ENCODE results near the gene PTCHD4.

Gene PTCHD4

GRCh38 chr6:48071833-48072232 is 39.2 kb downstream of the PTCHD4 start:
- no peak overlapping the region for H3K4me3 ChIP-seq (ENCODE audit: low read length)
- H3K9ac ChIP-seq (ENCODE audit: low read length), result no peak overlapping the region
- H3K4me1 ChIP-seq (ENCODE audit: control insufficient read depth, low read depth, low read length), result peaks cover 18% of the 10 kb centered on the region
- H3K27me3 ChIP-seq (ENCODE audit: control insufficient read depth, insufficient read depth, low read length), result peaks cover 40% of the 10 kb centered on the region
- H3K36me3 ChIP-seq (ENCODE audit: control insufficient read depth, low read depth, low read length), result no peaks in the 10 kb centered on the region
- no peaks in the 10 kb centered on the region for H3K9me3 ChIP-seq (ENCODE audit: control insufficient read depth, low read depth, low read length)
- no peak overlapping the region for H3K27ac ChIP-seq (ENCODE audit: low read length)

DNA sequence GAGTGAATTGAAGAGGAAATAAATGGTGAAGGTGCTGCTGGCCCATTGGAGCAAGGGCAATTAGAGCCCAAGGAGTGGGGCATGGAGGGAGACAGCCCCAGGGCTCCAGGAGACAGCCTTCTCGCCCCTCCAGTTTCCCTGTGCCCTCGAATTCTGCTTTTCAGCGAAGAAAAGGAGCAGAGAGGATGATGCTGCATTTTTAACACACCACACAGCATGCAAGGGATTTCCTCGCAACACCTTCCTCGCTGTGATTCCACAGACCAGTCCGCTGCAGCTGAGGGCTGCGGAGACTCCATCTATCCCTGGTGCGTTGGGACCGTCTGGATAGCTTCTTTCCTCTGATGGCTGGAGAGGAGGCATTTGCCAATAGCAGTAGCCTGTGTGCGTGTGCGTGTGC is 41.7 kb downstream of the PTCHD4 start:
- Histone ChIP-seq H3K9ac (ENCODE audit: low read length) (no peak overlapping the region), H3K4me3 (ENCODE audit: low read length) (peak overlapping the region; percentile 50), H3K36me3 (ENCODE audit: control insufficient read depth, low read depth, low read length) (no peaks in the 10 kb centered on the region), H3K4me1 (ENCODE audit: control insufficient read depth, low read depth, low read length) (peaks cover 18% of the 10 kb centered on the region), H3K27ac (ENCODE audit: low read length) (no peak overlapping the region), H3K27me3 (ENCODE audit: control insufficient read depth, insufficient read depth, low read length) (peaks cover 43% of the 10 kb centered on the region), H3K9me3 (ENCODE audit: control insufficient read depth, low read depth, low read length) (no peaks in the 10 kb centered on the region)

GRCh38 chr6:48068278-48069251 is 42.4 kb downstream of the PTCHD4 start:
- H3K4me3 ChIP-seq (ENCODE audit: low read length), result peak overlapping the region; percentile 50
- no peaks in the 10 kb centered on the region for H3K36me3 ChIP-seq (ENCODE audit: control insufficient read depth, low read depth, low read length)
- no peak overlapping the region for H3K9ac ChIP-seq (ENCODE audit: low read length)
- peaks cover 43% of the 10 kb centered on the region for H3K27me3 ChIP-seq (ENCODE audit: control insufficient read depth, insufficient read depth, low read length)
- H3K4me1 ChIP-seq (ENCODE audit: control insufficient read depth, low read depth, low read length), result peaks cover 11% of the 10 kb centered on the region
- H3K9me3 ChIP-seq (ENCODE audit: control insufficient read depth, low read depth, low read length), result no peaks in the 10 kb centered on the region
- no peak overlapping the region for H3K27ac ChIP-seq (ENCODE audit: low read length)

DNA sequence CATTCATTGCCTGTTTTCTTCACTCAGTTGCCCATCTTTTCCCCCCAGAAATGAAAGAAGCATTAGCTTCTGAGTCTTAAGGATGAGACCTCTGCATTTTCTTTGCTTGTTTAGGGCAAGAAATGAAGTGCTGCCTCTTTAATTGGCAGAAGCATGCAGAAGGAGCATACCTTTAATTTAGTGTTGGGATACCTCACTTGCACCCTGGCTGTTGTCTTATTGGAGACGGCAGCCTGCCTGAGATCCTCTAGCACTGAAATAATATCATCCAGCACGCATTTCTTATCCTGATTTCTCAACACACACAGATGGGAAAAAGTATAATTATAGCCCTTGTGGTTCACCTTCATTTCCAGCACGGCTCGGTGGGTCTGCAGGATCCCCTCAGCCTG is 43.1 kb downstream of the PTCHD4 start:
- H3K4me1 ChIP-seq (ENCODE audit: control insufficient read depth, low read depth, low read length), result peaks cover 8% of the 10 kb centered on the region
- no peak overlapping the region for H3K9ac ChIP-seq (ENCODE audit: low read length)
- no peak overlapping the region for H3K27ac ChIP-seq (ENCODE audit: low read length)
- no peaks in the 10 kb centered on the region for H3K36me3 ChIP-seq (ENCODE audit: control insufficient read depth, low read depth, low read length)
- peak overlapping the region; percentile 50 for H3K4me3 ChIP-seq (ENCODE audit: low read length)
- H3K27me3 ChIP-seq (ENCODE audit: control insufficient read depth, insufficient read depth, low read length), result peaks cover 45% of the 10 kb centered on the region
- H3K9me3 ChIP-seq (ENCODE audit: control insufficient read depth, low read depth, low read length), result no peaks in the 10 kb centered on the region

- H3K9ac ChIP-seq (ENCODE audit: low read length), result no peak overlapping the region
- no peak overlapping the region for H3K27ac ChIP-seq (ENCODE audit: low read length)
- peaks cover 8% of the 10 kb centered on the region for H3K4me1 ChIP-seq (ENCODE audit: control insufficient read depth, low read depth, low read length)
- H3K4me3 ChIP-seq (ENCODE audit: low read length), result no peak overlapping the region
- peaks cover 51% of the 10 kb centered on the region for H3K27me3 ChIP-seq (ENCODE audit: control insufficient read depth, insufficient read depth, low read length)
- H3K9me3 ChIP-seq (ENCODE audit: control insufficient read depth, low read depth, low read length), result no peaks in the 10 kb centered on the region
- no peaks in the 10 kb centered on the region for H3K36me3 ChIP-seq (ENCODE audit: control insufficient read depth, low read depth, low read length)
Observed at GRCh38 chr6:48067148-48067712, 43.8 kb downstream of the PTCHD4 start.

- no peaks in the 10 kb centered on the region for H3K9me3 ChIP-seq (ENCODE audit: control insufficient read depth, low read depth, low read length)
- H3K4me3 ChIP-seq (ENCODE audit: low read length), result no peak overlapping the region
- peaks cover 6% of the 10 kb centered on the region for H3K4me1 ChIP-seq (ENCODE audit: control insufficient read depth, low read depth, low read length)
- H3K27ac ChIP-seq (ENCODE audit: low read length), result no peak overlapping the region
- H3K9ac ChIP-seq (ENCODE audit: low read length), result no peak overlapping the region
- H3K27me3 ChIP-seq (ENCODE audit: control insufficient read depth, insufficient read depth, low read length), result peaks cover 16% of the 10 kb centered on the region
- no peaks in the 10 kb centered on the region for H3K36me3 ChIP-seq (ENCODE audit: control insufficient read depth, low read depth, low read length)
Observed at GRCh38 chr6:48061265-48061990, 49.6 kb downstream of the PTCHD4 start.
